IMR-90 (cell line): ENCODE results near the gene HOXC6. TPM values are rescaled to one million over a fixed set of nuclear protein-coding genes. Genes with fewer than 3 reads are reported as not detected.

Source experiments
- ATAC-seq: fragments of 200-7000 bp; cut with Tn5 transposase; 2 replicates; pipeline ENCODE4 v1.9.1; 2020; ENCODE audit warnings: low read depth, mild to moderate bottlenecking, moderate library complexity
- BruUV-seq: library from RNA; stranded (reverse); fragments of 400-500 nt; replicated peaks from 2 replicates; lab custom pipeline; 2021; lab: Mats Ljungman, UMichigan
- CTCF ChIA-PET: fragments of 300-600 bp; formaldehyde crosslinking; extraction: SDS; loops from one replicate; lab custom pipeline; 2021; ENCODE audit warnings: antibody characterized with exemption; lab: Yijun Ruan, JAX
- POLR2A ChIA-PET: fragments of 300-600 bp; sonication (Branson Sonifier 250); formaldehyde crosslinking; loops from one replicate; lab custom pipeline; 2022; ENCODE audit warnings: antibody characterized with exemption; ENCODE audit not compliant: unreplicated experiment; lab: Charles Lee
- DNase-seq: peaks from one replicate; pipeline ENCODE4 v3.0.0; 2013
- H2AFZ ChIP-seq: replicated peaks from 2 replicates; pipeline ENCODE3; 2013; ENCODE audit warnings: low read length, mild to moderate bottlenecking; ENCODE audit not compliant: poor library complexity
- H2AK5ac ChIP-seq: 2 replicates; pipeline ENCODE4 v1.6.1; 2013; ENCODE audit warnings: low read depth, low read length, inconsistent platforms
- H2AK9ac ChIP-seq: replicated peaks from 2 replicates; pipeline ENCODE3; 2013; ENCODE audit warnings: mild to moderate bottlenecking, low read depth, low read length, moderate library complexity; ENCODE audit not compliant: poor library complexity
- H2BK120ac ChIP-seq: 2 replicates; pipeline ENCODE4 v1.6.1; 2013; ENCODE audit warnings: low read depth, low read length, inconsistent platforms
- H2BK15ac ChIP-seq: 3 replicates; pipeline ENCODE4 v1.6.1; 2013; ENCODE audit warnings: low read depth, low read length, inconsistent platforms
- H2BK20ac ChIP-seq: 2 replicates; pipeline ENCODE4 v1.6.1; 2013; ENCODE audit warnings: low read depth, mild to moderate bottlenecking, inconsistent platforms, low read length, moderate library complexity
- H2BK5ac ChIP-seq: 2 replicates; pipeline ENCODE4 v1.6.1; 2013; ENCODE audit warnings: mild to moderate bottlenecking, low read depth, low read length, inconsistent platforms; ENCODE audit not compliant: poor library complexity, severe bottlenecking
- H3K14ac ChIP-seq: replicated peaks from 2 replicates; pipeline ENCODE4 v1.6.1; 2013; ENCODE audit warnings: low read depth, low read length, inconsistent platforms
- H3K18ac ChIP-seq: 2 replicates; pipeline ENCODE4 v1.6.1; 2013; ENCODE audit warnings: low read depth, low read length, control low read depth
- H3K23ac ChIP-seq: 2 replicates; pipeline ENCODE4 v1.6.1; 2013; ENCODE audit warnings: low read depth, low read length, inconsistent platforms
- H3K27ac ChIP-seq: 2 replicates; pipeline ENCODE4 v1.5.1; 2013; ENCODE audit warnings: mild to moderate bottlenecking, control low read depth, low read length; ENCODE audit not compliant: insufficient read depth
- H3K27me3 ChIP-seq: 2 replicates; pipeline ENCODE4 v1.6.1; 2013; ENCODE audit warnings: low read length; ENCODE audit not compliant: control insufficient read depth, insufficient read depth
- H3K36me3 ChIP-seq: 2 replicates; pipeline ENCODE4 v1.6.1; 2013; ENCODE audit warnings: low read length, mixed read lengths; ENCODE audit not compliant: control insufficient read depth, insufficient read depth
- H3K4ac ChIP-seq: 2 replicates; pipeline ENCODE4 v1.6.1; 2013; ENCODE audit warnings: low read depth, low read length, inconsistent platforms
- H3K4me1 ChIP-seq: 2 replicates; pipeline ENCODE4 v1.6.1; 2013; ENCODE audit warnings: low read length, mixed read lengths; ENCODE audit not compliant: control insufficient read depth, insufficient read depth
- H3K4me2 ChIP-seq: 2 replicates; pipeline ENCODE4 v1.6.1; 2013; ENCODE audit warnings: low read depth, mild to moderate bottlenecking, control low read depth, low read length, moderate library complexity
- H3K4me3 ChIP-seq: 2 replicates; pipeline ENCODE4 v1.5.1; 2013; ENCODE audit warnings: low read depth, mild to moderate bottlenecking, control low read depth, low read length, moderate library complexity; ENCODE audit not compliant: insufficient read depth
- H3K56ac ChIP-seq: 2 replicates; pipeline ENCODE4 v1.6.1; 2013; ENCODE audit warnings: low read length, inconsistent platforms; ENCODE audit not compliant: insufficient read depth; ENCODE audit errors: extremely low read depth
- H3K79me1 ChIP-seq, 2 experiments: 2 replicates each; pipeline ENCODE4 v1.6.1; 2013; ENCODE audit warnings: low read length in 2 of 2, inconsistent platforms in 1 of 2, low read depth in 1 of 2
- H3K9ac ChIP-seq: 2 replicates; pipeline ENCODE4 v1.6.1; 2013; ENCODE audit warnings: low read depth, low read length, control low read depth
- H3K9me1 ChIP-seq: 2 replicates; pipeline ENCODE4 v1.6.1; 2013; ENCODE audit warnings: low read length, inconsistent platforms; ENCODE audit not compliant: insufficient read depth
- H3K9me3 ChIP-seq: 2 replicates; pipeline ENCODE4 v1.6.1; 2013; ENCODE audit warnings: low read length; ENCODE audit not compliant: control insufficient read depth, insufficient read depth
- H4K20me1 ChIP-seq: 2 replicates; pipeline ENCODE4 v1.6.1; 2013; ENCODE audit warnings: low read length, inconsistent platforms; ENCODE audit not compliant: insufficient read depth
- H4K5ac ChIP-seq: 2 replicates; pipeline ENCODE4 v1.6.1; 2013; ENCODE audit warnings: mild to moderate bottlenecking, low read depth, low read length, control low read depth
- H4K8ac ChIP-seq, 2 experiments: 2 replicates each; pipeline ENCODE4 v1.6.1; 2013; ENCODE audit warnings: low read depth in 2 of 2, low read length in 2 of 2, control low read depth in 1 of 2, inconsistent platforms in 1 of 2
- H4K91ac ChIP-seq: 2 replicates; pipeline ENCODE4 v1.6.1; 2013; ENCODE audit warnings: low read depth, low read length, inconsistent platforms; ENCODE audit not compliant: insufficient read depth
- RCOR1 ChIP-seq: IDR thresholded peaks from 2 replicates; pipeline ENCODE4 v1.6.1; 2012; ENCODE audit warnings: mild to moderate bottlenecking, low read length, improper control_type of control experiment; ENCODE audit not compliant: insufficient replicate concordance
- WGBS, 2 experiments: methylation state at CpG; one replicate each; pipeline versions ENCODE4 v1.1.5 to v1.1.7; 2013; ENCODE audit warnings: missing lambda C conversion rate in 2 of 2; ENCODE audit not compliant: insufficient read length in 1 of 2; ENCODE audit errors: extremely low coverage in 2 of 2; 5-methylcytosine and 5-hydroxymethylcytosine counted together
- dilution Hi-C: fragments of 300-500 bp; cut with HindIII; formaldehyde crosslinking; loops from one replicate; pipeline ENCODE4 v1.14.3; 2018; ENCODE audit warnings: low sequenced_read_pairs; ENCODE audit not compliant: unreplicated experiment
- in situ Hi-C: fragments of 300-500 bp; cut with MboI; formaldehyde crosslinking; loops from 3 replicates; pipeline ENCODE4 v1.14.3; 2019; ENCODE audit warnings: low sequenced_read_pairs, inconsistent platforms, mixed read lengths
- intact Hi-C: fragments of 100-400 bp; cut with micrococcal nuclease; formaldehyde crosslinking; loops from 2 replicates; pipeline ENCODE4 v1.10.0; 2022
- polyA plus RNA-seq, 3 experiments: library from polyadenylated mRNA; depleted of rRNA; stranded (reverse); fragments of >200 nt; gene quantifications; 2 replicates each; pipeline ENCODE4 v1.2.3, GENCODE V29; 2012; ENCODE audit warnings: low replicate concordance in 1 of 3
- total RNA-seq: library from RNA; depleted of rRNA; stranded (reverse); fragments of >200 nt; gene quantifications from 2 replicates; pipeline ENCODE4 v1.2.3, GENCODE V29; 2012

The HOXC6 gene
- total and polyA plus RNA-seq, 2 of the 4 experiments (the other 2 are of a cell fraction) = 1.1 TPM; not detected in 1

DNA sequence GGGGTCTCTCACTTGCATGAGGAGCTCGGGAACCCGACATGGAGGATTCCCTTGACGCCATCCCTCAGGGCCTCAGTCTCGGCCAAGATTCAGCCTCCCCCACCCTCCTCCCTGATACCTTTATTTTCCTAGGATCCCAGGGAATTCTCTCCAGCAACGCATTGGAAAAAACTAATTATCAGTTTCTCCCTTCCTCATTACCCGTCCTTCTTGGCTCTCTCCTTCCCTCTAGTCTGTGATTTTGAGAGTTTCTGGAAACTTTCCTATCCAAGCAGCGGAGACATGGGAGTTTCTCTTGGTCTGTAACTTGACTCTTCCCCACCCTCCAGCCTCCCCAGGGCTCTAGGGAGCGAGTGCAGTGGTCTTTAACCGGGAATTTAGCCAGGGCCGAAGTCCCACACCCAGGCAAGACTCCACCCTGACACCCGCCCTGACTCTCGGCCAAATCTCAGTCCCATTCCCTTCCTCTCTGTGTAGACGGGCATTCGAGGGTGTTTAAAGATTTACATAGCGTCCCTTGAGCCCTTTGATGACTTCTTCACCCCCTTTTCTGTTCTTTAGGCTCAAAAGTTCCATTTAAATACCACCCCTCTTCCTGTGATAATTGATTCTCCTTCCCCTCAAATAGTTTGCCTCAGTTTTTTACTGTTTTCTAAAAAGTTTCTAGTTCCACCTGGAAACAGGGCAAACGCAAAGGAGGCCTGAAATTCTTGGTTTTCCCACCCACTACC lies 11.3 kb downstream of the HOXC6 start:
- no peak for ATAC-seq
- Histone ChIP-seq H3K4me3 (no peak overlapping the region), H2BK5ac (no peak overlapping the region), H4K8ac (no peak overlapping the region), H3K27me3 (peaks cover 75% of the 10 kb centered on the region), H2BK15ac (no peak overlapping the region), H3K14ac (no peak overlapping the region), H3K9ac (no peak overlapping the region), H2AK5ac (no peak overlapping the region), H3K4ac (no peak overlapping the region), H2AK9ac (no peak overlapping the region), H3K56ac (no peak overlapping the region), H2BK120ac (no peak overlapping the region), H4K5ac (no peak overlapping the region), H3K9me3 (0 out of 2 replicates have a peak, but pooled peaks cover 2% of the 10 kb centered on the region), H3K36me3 (no peaks in the 10 kb centered on the region), H3K27ac (no peak overlapping the region), H3K9me1 (no peaks in the 10 kb centered on the region), H3K4me1 (no peaks in the 10 kb centered on the region), H2AFZ (no peak overlapping the region), H3K79me1 (no peaks in the 10 kb centered on the region), H3K4me2 (no peak overlapping the region), H3K23ac (no peak overlapping the region), H2BK20ac (no peak overlapping the region), H4K91ac (no peak overlapping the region), H3K18ac (no peak overlapping the region), H4K20me1 (no peaks in the 10 kb centered on the region)
- no peak for TF ChIP-seq RCOR1
- CTCF ChIA-PET = no interaction called here
- in situ Hi-C loops = no loop called here
- WGBS, 2 experiments = 0% methylated on average over 3 of the region's 16 CpGs; no CpG with 5 or more reads in 1 of the 2 experiments
- no TSS peak for BruUV-seq
- DNase-seq = no peak
- dilution Hi-C loops = no loop called here
- intact Hi-C loops = no loop called here
- POLR2A ChIA-PET = no interaction called here
